H1 (cell line): Measurements from ENCODE around the gene ANP32D. TPM values are rescaled to one million over a fixed set of nuclear protein-coding genes. Genes with fewer than 3 reads are reported as not detected.
"Not testable (repeated sequence)": the region's sequence is repeated elsewhere in the genome, so short reads cannot be mapped to it uniquely, and the experiment has no call there.

Source experiments
- CTCF ChIA-PET: fragments of 300-600 bp; sonication (Branson Sonifier 250); formaldehyde crosslinking; loops from one replicate; lab custom pipeline; 2021; ENCODE audit not compliant: partially characterized antibody; lab: Charles Lee
- POLR2A ChIA-PET: fragments of 300-600 bp; sonication (Branson Sonifier 250); formaldehyde crosslinking; loops from one replicate; lab custom pipeline; 2021; ENCODE audit warnings: inconsistent platforms; ENCODE audit not compliant: partially characterized antibody; lab: Charles Lee
- DNase-seq, 2 experiments: peaks; one replicate each; pipeline versions ENCODE4 v3.0.0 to v3.0.0-alpha.2; 2010 to 2022; ENCODE audit warnings: low spot score in 2 of 2, low read depth in 1 of 2, mixed read lengths in 1 of 2
- FAIRE-seq: peaks from 2 replicates; lab custom pipeline; 2011; peaks lifted over from hg19 to GRCh38; lab: Jason Lieb, UNC
- H2AFZ ChIP-seq: 2 replicates; pipeline ENCODE4 v1.8.1; 2012; ENCODE audit warnings: low read length, inconsistent platforms
- H2AK5ac ChIP-seq: 2 replicates; pipeline ENCODE4 v1.6.1; 2013; ENCODE audit warnings: low read depth, low read length
- H2BK120ac ChIP-seq: replicated peaks from 2 replicates; pipeline ENCODE3; 2013; ENCODE audit warnings: low read depth, low read length, inconsistent platforms
- H2BK12ac ChIP-seq: 2 replicates; pipeline ENCODE4 v1.6.1; 2013; ENCODE audit warnings: low read depth, low read length
- H2BK15ac ChIP-seq: 2 replicates; pipeline ENCODE4 v1.6.1; 2013; ENCODE audit warnings: low read length
- H2BK20ac ChIP-seq: 2 replicates; pipeline ENCODE4 v1.6.1; 2013; ENCODE audit warnings: low read length
- H2BK5ac ChIP-seq: 2 replicates; pipeline ENCODE4 v1.6.1; 2013; ENCODE audit warnings: low read depth, low read length
- H3K14ac ChIP-seq: 2 replicates; pipeline ENCODE4 v1.6.1; 2013; ENCODE audit warnings: inconsistent platforms; ENCODE audit not compliant: insufficient read length
- H3K18ac ChIP-seq: 2 replicates; pipeline ENCODE4 v1.6.1; 2013; ENCODE audit warnings: low read length; ENCODE audit errors: extremely low read depth
- H3K23ac ChIP-seq: 2 replicates; pipeline ENCODE4 v1.6.1; 2013; ENCODE audit warnings: inconsistent platforms; ENCODE audit not compliant: insufficient read length
- H3K23me2 ChIP-seq: 2 replicates; pipeline ENCODE4 v1.6.1; 2013; ENCODE audit warnings: low read depth, low read length
- H3K27ac ChIP-seq: 2 replicates; pipeline ENCODE4 v1.6.1; 2011; ENCODE audit warnings: low read depth, low read length, inconsistent platforms
- H3K27me3 ChIP-seq, 4 experiments: replicated peaks in 1 of 4; 1 replicate in 1 of 4; 2 replicates in 3 of 4; pipeline versions ENCODE4 v1.6.1 to v1.8.1; 2011 to 2013; ENCODE audit warnings: low read length in 3 of 4, mild to moderate bottlenecking in 3 of 4, inconsistent platforms in 2 of 4, mixed read lengths in 2 of 4, moderate library complexity in 1 of 4; ENCODE audit not compliant: control insufficient read depth in 3 of 4, insufficient read depth in 3 of 4; ENCODE audit errors: extremely low read depth in 1 of 4
- H3K36me3 ChIP-seq, 4 experiments: 2 replicates each; pipeline versions ENCODE4 v1.6.1 to v1.8.1; 2011 to 2013; ENCODE audit warnings: mild to moderate bottlenecking in 4 of 4, low read length in 3 of 4, moderate library complexity in 2 of 4, control low read depth in 1 of 4, inconsistent platforms in 1 of 4; ENCODE audit not compliant: insufficient read depth in 4 of 4, control insufficient read depth in 2 of 4
- H3K4ac ChIP-seq: replicated peaks from 2 replicates; pipeline ENCODE3; 2013; ENCODE audit warnings: low read length, low read depth, mixed read lengths, inconsistent platforms; ENCODE audit not compliant: insufficient read length
- H3K4me1 ChIP-seq, 4 experiments: replicated peaks in 1 of 4; 1 replicate in 1 of 4; 2 replicates in 3 of 4; pipeline versions ENCODE4 v1.6.1 to v1.8.1; 2011 to 2013; ENCODE audit warnings: low read length in 3 of 4, inconsistent platforms in 2 of 4, mixed read lengths in 1 of 4; ENCODE audit not compliant: insufficient read depth in 4 of 4, control insufficient read depth in 3 of 4
- H3K4me2 ChIP-seq, 2 experiments: 2 replicates each; pipeline versions ENCODE4 v1.6.1 to v1.8.1; 2011 to 2013; ENCODE audit warnings: low read depth in 2 of 2, low read length in 2 of 2, control low read depth in 1 of 2, inconsistent platforms in 1 of 2, mild to moderate bottlenecking in 1 of 2; ENCODE audit not compliant: insufficient read depth in 1 of 2
- H3K4me3 ChIP-seq, 4 experiments: fragments of 200-600, 300-600 bp in 1 of 4; sonication (generic), shearing (Covaris generic), sonication (Bioruptor Twin) in 1 of 4; 2 replicates each; pipeline versions ENCODE4 v1.5.1 to v1.8.1; 2011 to 2016; ENCODE audit warnings: low read length in 4 of 4, low read depth in 3 of 4, control low read depth in 2 of 4, inconsistent platforms in 2 of 4, mild to moderate bottlenecking in 2 of 4, mixed read lengths in 1 of 4, moderate library complexity in 1 of 4; ENCODE audit not compliant: insufficient read depth in 2 of 4; ENCODE audit errors: extremely low read depth in 1 of 4
- H3K56ac ChIP-seq: replicated peaks from 2 replicates; pipeline ENCODE3; 2013; ENCODE audit warnings: low read depth, mild to moderate bottlenecking, mixed read lengths, low read length, inconsistent platforms; ENCODE audit not compliant: insufficient read length
- H3K79me1 ChIP-seq: 2 replicates; pipeline ENCODE4 v1.6.1; 2013; ENCODE audit warnings: low read depth, low read length, control low read depth
- H3K79me2 ChIP-seq, 2 experiments: 2 replicates each; pipeline versions ENCODE4 v1.6.1 to v1.8.1; 2012 to 2013; ENCODE audit warnings: low read length in 2 of 2, mild to moderate bottlenecking in 2 of 2, inconsistent platforms in 1 of 2; ENCODE audit not compliant: insufficient read depth in 2 of 2, control insufficient read depth in 1 of 2
- H3K9ac ChIP-seq, 4 experiments: replicated peaks in 1 of 4; 1 replicate in 1 of 4; 2 replicates in 3 of 4; pipeline versions ENCODE4 v1.6.1 to v1.8.1; 2011 to 2013; ENCODE audit warnings: low read depth in 3 of 4, low read length in 3 of 4, control low read depth in 2 of 4, mild to moderate bottlenecking in 2 of 4, moderate library complexity in 2 of 4, inconsistent platforms in 1 of 4; ENCODE audit errors: extremely low read depth in 1 of 4
- H3K9me3 ChIP-seq, 2 experiments: 2 replicates each; pipeline versions ENCODE4 v1.6.1 to v1.8.1; 2012 to 2013; ENCODE audit warnings: mild to moderate bottlenecking in 2 of 2, moderate library complexity in 2 of 2, control low read depth in 1 of 2, inconsistent platforms in 1 of 2, low read depth in 1 of 2, low read length in 1 of 2, mixed read lengths in 1 of 2; ENCODE audit not compliant: insufficient read depth in 2 of 2
- H4K20me1 ChIP-seq, 2 experiments: replicated peaks in 1 of 2; 2 replicates each; pipeline versions ENCODE3 to v1.8.1; 2011 to 2013; ENCODE audit warnings: inconsistent platforms in 2 of 2, low read length in 2 of 2, mild to moderate bottlenecking in 1 of 2; ENCODE audit not compliant: insufficient read depth in 2 of 2, control insufficient read depth in 1 of 2
- H4K5ac ChIP-seq: 2 replicates; pipeline ENCODE4 v1.6.1; 2013; ENCODE audit warnings: low read length, low read depth, mixed read lengths, inconsistent platforms; ENCODE audit not compliant: insufficient read length
- H4K8ac ChIP-seq: 2 replicates; pipeline ENCODE4 v1.8.0; 2013; ENCODE audit warnings: mild to moderate bottlenecking, moderate library complexity, low read length, inconsistent platforms; ENCODE audit not compliant: insufficient read depth; ENCODE audit errors: extremely low read depth
- H4K91ac ChIP-seq: replicated peaks from 2 replicates; pipeline ENCODE3; 2013; ENCODE audit warnings: low read length, mixed read lengths, inconsistent platforms; ENCODE audit not compliant: insufficient read length
- WGBS, 2 experiments: shearing (Covaris generic) in 1 of 2; methylation state at CpG; one replicate each; pipeline versions ENCODE4 v1.1.6 to v1.1.7; 2013 to 2015; ENCODE audit warnings: low lambda C conversion rate in 2 of 2, mixed read lengths in 2 of 2, inconsistent platforms in 1 of 2, low coverage in 1 of 2, missing lambda C conversion rate in 1 of 2; ENCODE audit not compliant: insufficient replicate concordance in 2 of 2, insufficient coverage in 1 of 2, insufficient read length in 1 of 2; ENCODE audit errors: extremely low coverage in 1 of 2, missing lambda C conversion rate in 1 of 2; 5-methylcytosine and 5-hydroxymethylcytosine counted together
- polyA plus RNA-seq, 7 experiments: library from polyadenylated mRNA; depleted of rRNA in 3 of 7; stranded (reverse) in 5 of 7; unstranded in 2 of 7; fragments of >200 nt in 5 of 7; fragments of 200-250 nt in 2 of 7; gene quantifications; 1 replicate in 5 of 7; 2 replicates in 1 of 7; 4 replicates in 1 of 7; pipeline versions ENCODE4 v1.2.1 to v1.2.3, GENCODE V29; 2011 to 2013; ENCODE audit warnings: missing spikeins in 2 of 7, mixed read lengths in 2 of 7
- total RNA-seq: library from RNA; stranded (reverse); fragmentation: NEBNext Ultra II Directional; extraction: Animal tissue kit (Norgen Biotek cat#: 25700); gene quantifications from 2 replicates; pipeline ENCODE4 v1.2.1, GENCODE V29; 2021

Gene ANP32D
- total and polyA plus RNA-seq, 2 of the 8 experiments (the other 6 are each of a cell fraction or from before 2014, with no cell fraction given): not detected

DNA sequence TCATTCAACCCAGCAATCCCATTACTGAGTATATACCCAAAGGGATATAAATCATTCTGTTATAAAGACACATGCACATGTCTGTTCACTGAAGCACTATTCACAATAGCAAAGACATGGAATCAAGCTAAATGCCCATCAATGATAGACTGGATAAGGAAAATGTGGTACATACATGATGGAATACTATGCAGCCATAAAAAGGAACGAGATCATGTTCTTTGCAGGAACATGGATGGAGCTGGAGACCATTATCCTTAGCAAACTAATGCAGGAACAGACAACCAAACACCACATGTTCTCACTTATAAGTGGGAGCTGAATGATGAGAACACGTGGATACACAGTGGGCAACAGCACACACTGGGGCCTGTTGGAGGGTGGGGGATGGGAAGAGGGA, 19.4 kb upstream of the ANP32D start:
- H2AK5ac ChIP-seq, FAIRE-seq, H4K20me1 ChIP-seq, H3K4me2 ChIP-seq, H3K27ac ChIP-seq, H3K9ac ChIP-seq, H2BK20ac ChIP-seq, H3K79me2 ChIP-seq, H3K27me3 ChIP-seq, H3K4me1 ChIP-seq, H3K4me3 ChIP-seq, H3K9me3 ChIP-seq, H4K91ac ChIP-seq, H3K56ac ChIP-seq, H3K23me2 ChIP-seq, H4K8ac ChIP-seq, H3K4ac ChIP-seq, H3K23ac ChIP-seq, H2AFZ ChIP-seq, H2BK15ac ChIP-seq, H2BK12ac ChIP-seq, DNase-seq, POLR2A ChIA-PET, H3K36me3 ChIP-seq, H3K79me1 ChIP-seq, H3K14ac ChIP-seq, H2BK5ac ChIP-seq, H2BK120ac ChIP-seq, H3K18ac ChIP-seq, H4K5ac ChIP-seq: not testable (repeated sequence)
- CTCF ChIA-PET: interaction anchor here (1.5 kb wide), 1 partner anchor 184 kb away, joined by 3 read pairs; no protein-coding TSS in a partner anchor
- WGBS, 2 experiments: 67% methylated on average over 2 of the region's 2 CpGs; no CpG with 5 or more reads in 1 of the 2 experiments
